Measurements from ENCODE around the gene DUSP16. TPM values are rescaled to one million over a fixed set of nuclear protein-coding genes. Genes with fewer than 3 reads are reported as not detected.

Gene DUSP16
- total RNA-seq, 1 experiment from 2014 or later: 51.9 TPM

- TF ChIP-seq ZBTB21 (CRISPR knock-in tag; IDR thresholded peaks at IDR 0.05; ENCODE audit: borderline replicate concordance) (no peak), PRRX2 (CRISPR knock-in tag; IDR thresholded peaks at IDR 0.05) (no peak), ZNF317 (CRISPR knock-in tag; IDR thresholded peaks at IDR 0.05; ENCODE audit: borderline replicate concordance, low read depth) (no peak)
These were observed 87.5 kb downstream of the DUSP16 start (continued) for GRCh38 chr12:12474931-12475795.

GRCh38 chr12:12474471-12474928 is 88.2 kb downstream of the DUSP16 start:
- ATAC-seq (no peak), DNase-seq (ENCODE audit: low spot score) (no peak)
- H3K4me3 Mint-ChIP-seq: no peak overlapping the region
- peaks cover 21% of the 10 kb centered on the region for H3K9me3 Mint-ChIP-seq
- peaks cover 2% of the 10 kb centered on the region for H3K27me3 Mint-ChIP-seq (ENCODE audit: low read depth)
- TF ChIP-seq ATF3 (CRISPR knock-in tag; conservative IDR thresholded peaks at IDR 0.05) (no peak), ZNF671 (CRISPR knock-in tag; IDR thresholded peaks at IDR 0.05) (no peak), ERG (CRISPR knock-in tag; IDR thresholded peaks at IDR 0.05) (no peak), ATF1 (CRISPR knock-in tag; IDR thresholded peaks at IDR 0.05) (no peak), ATF2 (CRISPR knock-in tag; IDR thresholded peaks at IDR 0.05; ENCODE audit: borderline replicate concordance, low read depth) (no peak), HMGA2 (CRISPR knock-in tag; IDR thresholded peaks at IDR 0.05) (no peak), JAZF1 (CRISPR knock-in tag; IDR thresholded peaks at IDR 0.05) (no peak), ZNF512 (CRISPR knock-in tag; IDR thresholded peaks at IDR 0.05; ENCODE audit: borderline replicate concordance) (no peak), NR2C2 (CRISPR knock-in tag; IDR thresholded peaks at IDR 0.05) (no peak), AR (CRISPR knock-in tag; IDR thresholded peaks at IDR 0.05) (no peak), E2F1 (CRISPR knock-in tag; IDR thresholded peaks at IDR 0.05) (no peak)
- H3K27ac Mint-ChIP-seq: peak overlapping the region; percentile 32
- CTCF ChIA-PET: interaction anchor here (1.0 to 2.1 kb wide), 2 partner anchors 29 to 98 kb away, joined by 3 to 6 read pairs; no protein-coding TSS in a partner anchor
- H3K36me3 Mint-ChIP-seq: peaks cover 58% of the 10 kb centered on the region
- POLR2A ChIA-PET: no interaction called here
- peaks cover 13% of the 10 kb centered on the region for H3K4me1 Mint-ChIP-seq

All from WTC11 (cell line).